H1 (cell line): ENCODE measurements around the gene ZNF407. TPM values are rescaled to one million over a fixed set of nuclear protein-coding genes. Genes with fewer than 3 reads are reported as not detected.

ENCODE experiments used
- EZH2 ChIP-seq: fragments of 200-600 bp; sonication (generic); IDR thresholded peaks from 2 replicates; pipeline ENCODE4 v1.7.1; 2012; ENCODE audit warnings: low read depth, mild to moderate bottlenecking, moderate library complexity, low read length, inconsistent platforms; ENCODE audit not compliant: severe bottlenecking
- FOSL1 ChIP-seq: IDR thresholded peaks from 2 replicates; pipeline ENCODE4 v1.6.1; 2011; ENCODE audit warnings: mild to moderate bottlenecking, low read depth, low read length, moderate library complexity; ENCODE audit not compliant: insufficient read depth
- KDM4A ChIP-seq: IDR thresholded peaks from one replicate; pipeline ENCODE4 v1.7.1; 2012; ENCODE audit warnings: low read depth, mild to moderate bottlenecking, moderate library complexity, low read length, inconsistent platforms; ENCODE audit not compliant: severe bottlenecking
- SAP30 ChIP-seq: fragments of 300-600 bp; sonication (generic); IDR thresholded peaks from 2 replicates; pipeline ENCODE4 v1.7.1; 2012; ENCODE audit warnings: low read length, moderate library complexity, mild to moderate bottlenecking, inconsistent platforms; ENCODE audit not compliant: insufficient read depth, insufficient replicate concordance
- TBP ChIP-seq: IDR thresholded peaks from 2 replicates; pipeline ENCODE4 v1.6.1; 2011; ENCODE audit warnings: low read depth, low read length, improper control_type of control experiment
- YY1 ChIP-seq: IDR thresholded peaks from 2 replicates; pipeline ENCODE4 v1.6.1; 2011; ENCODE audit warnings: low read depth, mild to moderate bottlenecking, low read length
- polyA plus RNA-seq, 7 experiments: library from polyadenylated mRNA; depleted of rRNA in 3 of 7; stranded (reverse) in 5 of 7; unstranded in 2 of 7; fragments of >200 nt in 5 of 7; fragments of 200-250 nt in 2 of 7; gene quantifications; 1 replicate in 5 of 7; 2 replicates in 1 of 7; 4 replicates in 1 of 7; pipeline versions ENCODE4 v1.2.1 to v1.2.3, GENCODE V29; 2011 to 2013; ENCODE audit warnings: missing spikeins in 2 of 7, mixed read lengths in 2 of 7
- total RNA-seq: library from RNA; stranded (reverse); fragmentation: NEBNext Ultra II Directional; extraction: Animal tissue kit (Norgen Biotek cat#: 25700); gene quantifications from 2 replicates; pipeline ENCODE4 v1.2.1, GENCODE V29; 2021

Gene ZNF407
- total and polyA plus RNA-seq, 2 of the 8 experiments (the other 6 are each of a cell fraction or from before 2014, with no cell fraction given): 1.5 to 6.8 TPM

GRCh38 chr18:75035928-75036327, 438.3 kb downstream of the ZNF407 start (continued):
- no peak for TF ChIP-seq TBP
- TF ChIP-seq SAP30: no peak
- no peak for TF ChIP-seq EZH2
- TF ChIP-seq KDM4A: no peak
- no peak for TF ChIP-seq YY1
- TF ChIP-seq FOSL1: no peak
